ENCODE data around the gene TRIM63.
A peak's percentile ranks its signal among the peaks of the same experiment; 100 is the strongest.
"Not testable (repeated sequence)": the region's sequence is repeated elsewhere in the genome, so short reads cannot be mapped to it uniquely, and the experiment has no call there.

The TRIM63 gene

DNA sequence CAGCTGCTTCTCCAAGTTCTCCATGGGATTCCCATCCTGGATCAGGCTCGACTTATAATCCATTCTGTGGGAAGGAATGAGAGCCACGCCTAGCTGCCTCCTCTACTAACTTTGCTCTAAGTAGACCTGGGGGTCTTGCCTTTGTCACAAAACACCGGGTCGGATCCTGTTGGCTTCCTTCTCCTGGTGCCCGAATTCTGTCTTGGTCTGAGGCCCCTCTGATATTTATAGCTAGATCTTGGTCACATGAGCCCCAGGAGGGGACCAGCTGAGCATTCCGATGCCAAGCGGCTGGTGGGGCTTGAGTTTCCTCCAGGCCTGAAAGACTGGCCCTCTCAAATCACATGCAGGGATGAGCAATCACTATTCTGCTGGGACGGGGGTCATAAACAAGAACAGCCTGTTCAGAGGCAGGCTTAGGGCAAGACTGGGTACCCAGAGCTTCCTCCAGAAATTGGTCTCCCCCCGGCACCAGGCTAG lies at the start of gene TRIM63:
TSS of gene TRIM63 (minus strand) at position 199 of the 480 bp plus-strand sequence. CDS start at position 63, 136 bp downstream.
- no peak for DNase-seq (ENCODE audit: low read depth, low spot score)

DNA sequence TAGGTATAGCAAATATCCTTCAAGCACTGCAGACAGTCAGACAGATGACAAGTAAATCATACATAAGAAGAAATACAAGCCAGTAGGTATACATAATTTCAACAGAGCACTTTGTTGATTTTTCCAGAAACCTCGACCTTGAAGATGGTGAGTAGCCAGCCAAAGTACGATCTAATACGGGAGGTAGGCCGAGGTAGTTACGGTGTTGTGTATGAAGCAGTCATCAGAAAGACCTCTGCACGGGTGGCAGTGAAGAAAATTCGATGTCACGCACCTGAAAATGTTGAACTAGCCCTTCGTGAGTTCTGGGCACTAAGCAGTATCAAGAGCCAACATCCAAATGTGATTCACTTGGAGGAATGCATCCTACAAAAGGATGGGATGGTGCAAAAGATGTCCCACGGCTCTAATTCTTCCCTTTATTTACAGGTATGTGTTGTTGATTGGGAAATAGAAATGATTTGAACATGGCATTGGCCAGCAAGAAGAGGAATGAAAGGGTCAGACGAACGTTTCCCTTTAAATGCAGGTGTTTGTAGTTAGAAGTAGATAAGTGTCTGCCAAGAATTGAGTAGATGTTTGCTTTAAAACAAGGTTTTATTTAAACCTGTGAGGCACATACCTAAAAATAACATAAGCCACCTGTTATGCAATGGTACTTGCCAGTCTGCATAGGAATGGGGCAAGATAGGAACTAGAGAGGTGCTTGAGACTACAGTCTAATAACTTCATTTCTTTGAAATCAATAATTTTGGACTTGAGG lies 46.9 kb upstream of the TRIM63 start:
- DNase-seq (ENCODE audit: low read depth, low spot score), result no peak

DNA sequence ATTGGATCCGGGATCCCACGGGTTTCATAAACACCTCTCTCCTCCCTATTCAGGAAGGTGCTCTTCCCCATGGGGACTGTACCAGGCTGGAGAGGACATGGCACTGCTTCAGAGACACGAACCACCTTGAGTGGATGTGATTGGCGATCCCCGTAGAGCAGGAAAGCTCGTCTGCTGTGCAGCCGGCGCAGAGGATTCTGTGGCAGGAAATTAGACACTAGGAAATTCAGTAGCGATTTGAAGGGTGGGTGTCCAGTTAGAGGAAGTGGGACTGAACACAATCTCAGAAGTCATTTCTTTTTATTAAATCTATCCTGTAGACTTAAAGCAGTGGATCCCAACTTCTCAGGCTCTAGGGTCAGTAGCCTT lies 45.0 kb upstream of the TRIM63 start:
- no peak for DNase-seq (ENCODE audit: low read depth, low spot score)

DNA sequence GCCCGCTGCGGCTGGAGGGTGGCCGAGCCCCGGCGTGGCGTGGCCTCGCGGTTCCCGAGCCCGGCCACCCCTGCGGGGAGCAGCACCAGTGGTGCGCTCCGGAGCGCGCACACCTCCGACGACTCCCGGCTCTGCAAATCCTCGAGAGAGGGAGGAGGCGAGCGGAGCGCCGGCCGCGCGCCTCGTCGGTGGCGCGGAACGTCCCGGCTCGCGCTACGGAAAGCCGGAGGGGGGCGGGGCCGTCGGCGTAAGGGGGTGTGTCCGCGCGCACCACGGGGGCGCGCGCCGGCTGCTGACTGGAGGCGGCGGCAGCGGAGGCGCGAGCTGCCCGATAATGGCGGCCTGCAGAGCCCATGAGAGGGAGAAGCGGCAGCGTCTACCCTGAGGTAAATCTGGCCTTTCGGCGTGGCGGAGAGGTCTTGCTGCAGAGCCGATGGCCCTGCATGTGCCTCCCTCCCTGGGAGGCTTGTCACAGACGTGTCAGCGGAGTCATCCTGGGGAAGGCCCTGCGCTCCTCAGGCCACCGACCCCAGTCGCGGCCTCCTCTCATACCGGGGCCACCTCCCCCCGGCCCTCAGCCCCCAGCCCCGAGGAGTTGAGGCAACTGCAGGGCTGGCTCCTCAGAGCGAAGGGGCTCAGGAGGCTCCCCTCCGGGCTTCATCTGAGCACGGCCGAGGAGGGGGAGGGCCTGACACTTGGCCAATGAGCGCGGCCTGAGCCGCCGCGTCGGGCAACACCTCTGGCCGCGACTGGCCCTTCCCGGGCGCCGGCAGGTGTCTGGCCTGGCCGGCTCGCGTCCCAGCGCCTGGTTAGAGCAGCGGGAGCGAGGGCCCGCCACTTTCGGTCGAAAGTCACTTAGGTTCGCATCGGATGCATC lies 44.3 kb upstream of the TRIM63 start, which contains the start of gene PDIK1L:
TSS of gene PDIK1L (plus strand) at position 295 of the 877 bp plus-strand sequence. CDS start 2,485 bp downstream, outside the sequence.
- peak; percentile 88 for DNase-seq (ENCODE audit: low read depth, low spot score)

DNA sequence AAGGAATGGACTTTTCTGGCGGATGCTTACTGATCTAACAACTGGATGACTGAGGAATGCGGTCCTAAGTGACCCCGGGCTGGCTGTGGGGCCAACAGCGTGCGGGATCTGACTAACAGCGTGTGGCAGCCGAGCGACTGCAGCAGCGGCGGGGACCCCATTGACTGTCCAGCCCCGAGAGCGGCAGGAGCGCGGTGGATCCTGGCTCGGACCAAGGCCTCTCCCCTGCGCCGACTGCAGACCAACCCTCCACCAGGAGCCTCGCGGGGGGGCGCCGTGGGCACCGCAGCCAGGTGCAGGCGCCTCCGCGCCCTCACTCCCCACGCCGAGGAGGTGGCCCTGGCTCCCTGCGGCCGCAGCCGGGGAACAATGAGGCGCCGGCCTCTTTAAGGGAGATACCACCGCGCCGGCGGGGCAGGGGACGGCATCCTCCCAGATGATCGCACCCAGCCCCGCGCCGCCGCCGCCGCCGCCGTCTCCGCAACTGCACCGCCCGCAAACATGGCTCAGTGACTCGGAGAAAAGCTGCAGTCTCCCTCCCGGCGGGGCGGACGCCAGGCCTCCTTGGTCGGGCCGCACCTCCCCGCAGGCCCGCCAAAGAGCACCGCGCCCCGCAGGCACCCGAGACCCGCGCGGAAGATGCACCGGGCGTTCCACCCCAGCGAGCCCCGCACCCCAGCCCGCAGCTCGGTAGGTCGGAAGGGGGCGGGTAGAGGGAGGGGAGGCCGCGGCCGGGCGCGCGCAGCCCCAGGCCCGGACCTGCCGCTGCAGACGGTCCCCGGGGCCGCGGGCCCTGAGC lies 43.5 kb upstream of the TRIM63 start:
- DNase-seq (ENCODE audit: low read depth, low spot score), result peak; percentile 43

DNA sequence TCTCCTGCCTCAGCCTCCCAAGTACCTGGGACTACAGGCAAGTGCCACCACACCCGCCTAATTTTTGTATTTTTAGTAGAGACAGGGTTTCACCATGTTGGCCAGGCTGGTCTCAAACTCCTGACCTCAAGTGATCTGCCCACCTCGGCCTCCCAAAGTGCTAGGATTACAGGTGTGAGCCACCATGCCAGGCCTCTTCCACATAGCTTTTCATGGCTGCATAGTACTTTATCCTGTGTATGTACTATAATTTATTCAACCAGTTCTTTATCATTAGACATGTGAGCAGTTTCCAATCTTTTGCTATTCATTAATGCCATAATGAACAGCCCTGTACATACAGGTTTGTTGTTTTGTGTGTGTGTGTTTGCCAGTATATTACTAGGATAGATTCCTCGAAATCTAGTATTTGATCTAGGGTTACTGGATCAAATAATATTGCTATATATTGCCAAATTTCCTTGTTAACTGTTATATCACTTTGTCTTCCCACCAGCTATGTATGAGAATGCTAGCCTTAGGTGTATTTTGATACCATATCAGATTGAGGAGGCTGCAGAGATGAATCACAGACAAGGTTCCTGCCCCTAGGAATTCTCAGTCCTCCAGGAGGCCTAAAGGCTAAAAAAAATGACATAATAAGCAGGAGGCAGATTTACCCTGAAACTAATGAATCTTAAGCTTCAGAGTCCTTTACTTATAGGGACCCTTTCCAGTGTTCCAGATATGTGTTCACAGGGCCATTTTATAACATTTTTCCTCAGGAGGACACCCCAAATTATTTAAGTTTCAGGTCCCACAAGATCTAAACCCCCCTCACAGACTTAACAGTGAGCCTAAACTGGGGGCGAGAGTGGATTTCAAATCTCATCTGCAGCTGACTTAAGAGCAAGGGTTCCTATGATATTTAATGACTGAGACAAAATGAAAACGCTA lies 42.1 kb upstream of the TRIM63 start:
- DNase-seq (ENCODE audit: low read depth, low spot score), result no peak

DNA sequence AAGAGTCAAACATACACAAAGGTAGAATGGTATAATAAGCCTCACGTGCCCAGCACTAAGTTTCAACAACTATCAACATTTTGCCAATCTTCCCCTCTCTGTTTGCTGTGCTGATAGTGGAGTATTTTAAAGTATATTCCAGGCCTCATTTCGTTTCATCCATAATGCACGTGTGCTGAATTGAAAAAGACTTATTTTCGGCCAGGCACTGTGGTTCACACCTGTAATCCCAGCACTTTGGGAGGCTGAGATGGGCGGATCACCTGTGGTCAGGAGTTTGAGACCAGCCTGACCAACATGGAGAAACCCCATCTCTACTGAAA lies 37.8 kb upstream of the TRIM63 start:
- not testable (repeated sequence) for DNase-seq (ENCODE audit: low read depth, low spot score)

DNA sequence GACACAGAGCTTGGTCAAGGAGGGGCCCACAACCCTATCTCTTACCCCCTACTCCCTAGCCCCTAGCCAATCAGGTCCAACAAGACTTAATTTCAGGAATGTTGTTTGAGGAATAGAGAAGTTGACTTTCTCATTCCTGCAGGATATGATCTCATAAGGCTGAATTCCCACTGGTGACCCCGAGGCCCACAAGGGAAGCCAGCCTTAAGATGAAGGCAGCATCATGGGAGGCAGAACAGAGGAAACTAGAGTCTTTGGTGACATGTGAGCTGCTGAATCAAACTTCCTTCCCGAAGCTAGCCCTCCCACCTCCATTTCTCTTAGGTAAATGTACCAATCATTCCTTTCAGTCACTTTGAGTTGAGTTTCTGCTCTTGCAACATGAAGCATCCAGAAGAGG lies 35.1 kb upstream of the TRIM63 start:
- DNase-seq (ENCODE audit: low read depth, low spot score), result no peak

DNA sequence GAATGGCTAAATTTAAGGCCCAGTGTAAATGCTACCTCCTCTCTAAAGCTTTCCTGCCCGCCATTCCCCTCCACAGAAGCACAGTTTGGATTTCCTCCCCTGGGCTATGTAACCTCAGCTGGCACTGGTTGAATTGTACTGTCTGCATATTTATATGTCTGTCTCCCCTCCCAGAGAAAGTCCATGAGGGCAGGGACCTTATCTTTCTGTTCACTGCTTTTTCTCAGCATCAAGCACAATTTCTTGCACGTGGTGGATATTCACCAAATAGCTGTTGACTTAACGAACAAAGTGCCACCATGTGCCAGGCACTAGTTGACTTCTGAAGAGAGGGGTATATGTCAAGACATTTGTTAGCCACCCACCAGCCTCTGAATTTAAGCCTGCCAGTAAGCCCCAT lies 34.7 kb upstream of the TRIM63 start:
- DNase-seq (ENCODE audit: low read depth, low spot score), result no peak

DNA sequence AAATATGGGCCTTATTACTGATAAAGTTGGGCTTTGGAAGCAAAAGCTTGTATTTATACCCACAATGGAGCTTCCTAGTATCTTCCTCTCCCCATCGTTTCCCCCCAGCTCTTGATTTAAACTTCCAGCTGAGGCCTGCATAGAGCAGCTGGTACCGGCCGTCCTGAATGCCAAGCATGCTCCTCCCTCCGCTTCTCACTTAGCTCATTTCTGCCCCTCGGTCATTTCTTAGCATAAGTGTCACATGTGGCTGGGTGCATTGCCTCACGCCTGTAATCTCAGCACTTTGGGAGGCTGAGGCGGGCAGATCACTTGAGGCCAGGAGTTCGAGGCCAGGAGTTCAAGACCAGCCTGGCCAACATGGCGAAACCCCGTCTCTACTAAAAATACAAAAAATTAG lies 32.8 kb upstream of the TRIM63 start:
- not testable (repeated sequence) for DNase-seq (ENCODE audit: low read depth, low spot score)

DNA sequence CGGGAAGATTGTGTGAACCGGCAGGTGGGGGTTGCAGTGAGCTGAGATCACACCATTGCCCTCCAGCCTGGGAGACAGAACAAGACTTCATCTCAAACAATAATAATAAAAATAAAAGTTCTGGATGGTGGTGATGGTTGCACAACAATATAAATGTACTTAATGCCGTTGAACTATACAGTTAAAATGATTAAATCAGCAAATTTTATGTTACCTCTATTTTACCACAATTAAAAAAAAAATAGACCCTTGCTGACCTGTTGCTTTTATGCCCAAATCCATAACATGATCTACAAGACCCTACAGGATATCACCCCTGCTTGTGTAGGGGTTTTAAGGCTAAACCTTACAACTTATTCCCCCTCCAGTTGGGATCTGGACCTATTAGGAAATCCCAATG lies 32.4 kb upstream of the TRIM63 start:
- no peak for DNase-seq (ENCODE audit: low read depth, low spot score)

DNA sequence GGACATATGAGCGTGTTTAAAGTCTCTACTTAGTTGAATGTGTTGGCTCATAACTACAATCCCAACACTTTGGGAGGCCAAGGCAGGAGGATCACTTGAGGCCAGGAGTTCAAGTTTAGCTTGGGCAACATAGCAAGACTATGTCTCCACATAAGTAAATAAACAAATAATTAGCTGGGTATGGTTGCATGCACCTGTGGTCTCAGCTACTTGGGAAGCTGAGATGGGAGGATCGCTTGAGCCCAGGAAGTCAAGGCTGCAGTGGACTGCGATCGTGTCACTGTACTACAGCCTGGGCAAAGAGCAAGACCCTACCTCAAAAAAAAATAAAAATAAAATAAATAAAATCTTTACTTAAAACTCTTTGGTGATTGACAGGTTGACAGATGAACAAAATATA lies 31.2 kb upstream of the TRIM63 start:
- no peak for DNase-seq (ENCODE audit: low read depth, low spot score)

DNA sequence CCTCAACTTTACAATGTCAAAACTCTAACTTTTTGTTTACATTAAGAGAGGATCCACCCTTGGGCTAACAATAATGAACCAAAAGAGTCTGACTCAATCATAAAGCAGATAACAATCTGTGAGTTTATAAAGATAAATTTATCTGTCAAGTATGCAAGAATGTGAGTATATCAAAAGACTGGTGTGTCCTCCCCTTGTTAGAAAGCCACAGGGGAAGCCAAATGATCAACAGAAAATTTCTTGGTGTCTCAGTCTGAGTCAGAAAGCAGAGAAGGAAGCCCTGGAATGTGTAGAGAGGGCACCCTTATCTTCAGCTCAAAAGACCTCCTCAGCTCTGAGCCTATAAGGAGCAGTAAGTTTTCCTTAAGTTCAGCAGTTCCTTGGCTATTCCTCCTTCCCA lies 30.3 kb upstream of the TRIM63 start:
- no peak for DNase-seq (ENCODE audit: low read depth, low spot score)

DNA sequence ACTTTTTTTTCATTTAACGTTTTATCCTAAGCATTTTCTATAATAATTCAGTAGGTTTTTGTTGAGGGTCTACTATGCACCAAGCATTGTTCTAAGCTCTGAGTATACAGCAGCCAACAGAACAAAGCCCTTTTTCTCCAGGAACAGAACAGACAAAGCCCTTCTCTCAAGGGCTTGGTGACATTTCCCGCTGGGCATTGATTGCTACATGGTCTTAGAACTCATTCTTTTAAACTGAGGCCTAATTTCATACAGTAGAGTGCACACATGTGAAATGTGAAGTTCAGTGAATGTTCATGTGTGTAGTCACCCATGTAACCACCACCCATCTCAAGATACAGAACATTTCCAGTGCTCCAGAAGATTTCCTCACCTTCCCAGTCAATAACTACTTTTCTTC lies 29.0 kb upstream of the TRIM63 start:
- DNase-seq (ENCODE audit: low read depth, low spot score), result no peak

DNA sequence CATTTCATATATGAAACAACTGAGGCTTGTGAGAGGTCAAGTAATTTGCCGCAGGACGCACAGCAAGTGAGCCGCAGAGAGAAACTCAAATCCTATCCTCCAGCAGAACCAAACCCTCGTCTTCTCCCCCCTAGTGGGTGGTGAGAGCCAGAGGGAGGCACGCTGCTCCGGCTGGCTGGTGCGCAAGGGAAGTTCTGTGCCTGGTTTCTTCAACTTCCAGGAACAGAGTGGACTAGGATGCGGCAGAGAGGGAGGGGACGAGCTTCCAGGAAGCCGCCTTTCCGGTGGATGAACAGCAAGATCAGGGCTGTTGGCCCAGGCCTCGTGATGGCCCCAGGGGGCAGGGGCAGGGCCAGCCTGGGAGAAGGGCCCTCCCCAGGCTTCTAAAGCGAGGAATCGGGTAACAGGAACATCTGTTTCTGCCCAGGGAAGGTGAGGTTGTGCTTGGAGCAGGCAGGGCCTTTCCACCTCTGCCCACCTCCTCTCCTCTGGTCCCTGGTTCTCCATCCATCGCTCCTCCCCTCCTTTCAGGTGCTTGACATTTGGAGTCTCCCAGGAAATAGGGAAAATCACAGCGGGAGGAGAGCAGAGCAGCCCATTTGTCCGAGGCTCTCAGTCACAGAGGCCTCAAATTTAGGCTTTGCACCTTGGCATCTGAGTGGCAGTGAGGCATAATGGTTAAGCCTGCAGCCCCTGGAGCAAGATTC lies 27.4 kb upstream of the TRIM63 start:
- DNase-seq (ENCODE audit: low read depth, low spot score), result no peak

DNA sequence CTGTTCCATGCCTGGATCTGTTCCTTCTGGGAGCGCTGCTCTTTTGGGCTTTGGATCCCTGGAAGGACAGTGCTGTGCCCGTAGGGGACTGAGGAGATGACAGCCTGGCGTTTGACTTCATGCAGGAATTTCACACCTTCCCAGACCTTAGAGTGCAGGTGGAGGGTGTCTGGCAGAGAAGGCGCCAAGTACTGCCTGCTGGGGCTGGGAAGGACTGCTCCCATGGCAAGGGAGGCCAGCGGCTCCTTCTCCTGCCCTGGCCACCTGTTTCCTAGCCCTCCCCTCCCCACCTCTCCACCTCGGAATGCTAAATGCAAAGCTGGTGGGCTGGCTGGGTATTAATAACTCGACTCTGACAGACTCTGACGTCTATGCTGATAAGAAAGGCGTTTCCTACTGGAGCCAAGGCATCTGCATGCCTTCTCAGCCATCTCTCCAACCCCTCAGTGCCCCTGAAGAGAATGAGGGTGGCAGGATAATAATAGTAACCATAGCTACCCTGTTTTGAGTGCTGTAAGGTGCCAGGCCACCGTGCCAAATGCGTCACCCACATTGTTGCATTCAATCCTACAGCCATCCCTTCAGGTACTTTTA lies 26.7 kb upstream of the TRIM63 start:
- DNase-seq (ENCODE audit: low read depth, low spot score), result no peak

DNA sequence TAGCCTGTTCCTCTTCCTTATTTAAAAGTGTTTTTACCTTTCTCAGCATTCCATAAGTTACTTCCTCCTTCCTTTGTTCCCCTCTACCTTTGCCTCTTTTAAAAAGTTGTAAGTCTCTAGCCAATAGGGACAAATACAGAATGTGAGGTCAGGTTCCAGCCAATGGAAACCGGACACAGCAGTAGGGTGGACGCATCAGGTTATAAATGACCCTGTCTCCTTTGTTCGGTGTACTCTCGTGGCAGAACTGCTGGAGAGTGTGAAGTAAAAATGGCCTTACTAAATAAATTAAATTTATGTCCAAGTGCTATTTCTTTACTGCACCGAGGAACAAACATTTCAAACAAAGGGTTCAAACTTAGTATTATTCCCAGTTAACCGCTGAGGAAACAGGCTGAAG lies 26.1 kb upstream of the TRIM63 start:
- DNase-seq (ENCODE audit: low read depth, low spot score), result not testable (repeated sequence)

DNA sequence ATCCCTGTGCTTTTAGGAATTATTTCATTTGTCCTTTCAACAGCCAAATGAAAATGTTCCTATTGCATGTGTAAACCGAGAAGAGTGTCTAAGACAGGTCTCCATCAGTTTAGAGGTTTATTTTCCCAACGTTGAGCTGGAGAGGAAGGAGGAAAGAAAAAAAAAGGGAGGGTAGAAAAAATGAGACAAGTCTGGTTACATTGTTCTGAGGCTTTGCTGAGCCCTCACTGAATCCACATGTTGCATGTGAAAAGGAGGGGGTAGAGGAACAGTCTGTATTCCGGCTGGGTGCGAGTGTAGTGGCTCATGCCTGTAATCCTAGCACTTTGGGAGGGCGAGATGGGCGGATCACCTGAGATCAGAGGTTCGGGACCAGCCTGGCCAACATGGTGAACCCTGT lies 25.0 kb upstream of the TRIM63 start:
- DNase-seq (ENCODE audit: low read depth, low spot score), result no peak

DNA sequence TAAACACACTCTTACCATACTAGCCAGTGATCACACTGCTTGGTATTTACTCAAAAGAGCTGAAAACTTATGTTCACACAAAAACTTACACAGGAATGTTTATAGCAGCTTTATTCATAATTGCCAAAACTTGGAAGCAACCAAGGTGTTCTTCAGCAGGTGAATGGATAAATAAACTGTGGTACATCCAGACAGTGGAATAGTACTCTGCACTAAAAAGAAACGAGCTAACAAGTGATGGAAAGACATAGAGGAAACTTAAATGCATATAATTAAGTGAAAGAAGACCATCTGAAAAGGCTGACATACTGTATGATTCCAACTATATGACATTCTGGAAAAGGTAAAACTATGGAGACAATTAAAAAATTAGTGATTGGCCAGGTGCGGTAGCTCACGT lies 23.5 kb upstream of the TRIM63 start:
- DNase-seq (ENCODE audit: low read depth, low spot score), result no peak

DNA sequence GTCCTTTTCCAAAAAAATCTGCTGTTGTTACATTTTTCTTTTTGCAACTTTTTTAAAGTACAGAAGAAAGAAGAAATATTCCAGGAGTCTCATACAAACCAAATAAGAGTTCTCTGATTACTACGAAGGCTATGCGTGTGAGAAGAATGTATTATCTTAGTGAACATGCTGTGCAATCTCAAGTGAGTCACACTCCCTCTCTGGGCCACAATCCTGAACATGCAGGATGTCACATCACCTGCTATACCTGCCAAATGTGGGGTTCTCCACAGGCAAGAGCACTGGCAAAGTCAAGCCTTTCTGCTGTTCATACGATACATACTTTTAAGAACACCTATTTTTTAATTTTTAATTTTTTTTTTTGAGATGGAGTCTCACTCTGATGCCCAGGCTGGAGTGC lies 21.7 kb upstream of the TRIM63 start:
- DNase-seq (ENCODE audit: low read depth, low spot score), result no peak
